MM.1S (cell line): Measurements from ENCODE around the gene GNAI2.

ENCODE experiments used
- EZH2 ChIP-seq: fragments of 300-600 bp; sonication (generic); optimal IDR thresholded peaks from 2 replicates; pipeline ENCODE3; 2017; ENCODE audit warnings: low read depth, mild to moderate bottlenecking, antibody characterized with exemption, low read length, mixed read lengths
- TF ChIP-seq, protein P1 (sequence below): fragments of 300-600 bp; sonication (generic); IDR thresholded peaks from 2 replicates; pipeline ENCODE4 v1.5.1; 2016; ENCODE audit warnings: antibody characterized with exemption, low read length, mixed read lengths

DNA sequence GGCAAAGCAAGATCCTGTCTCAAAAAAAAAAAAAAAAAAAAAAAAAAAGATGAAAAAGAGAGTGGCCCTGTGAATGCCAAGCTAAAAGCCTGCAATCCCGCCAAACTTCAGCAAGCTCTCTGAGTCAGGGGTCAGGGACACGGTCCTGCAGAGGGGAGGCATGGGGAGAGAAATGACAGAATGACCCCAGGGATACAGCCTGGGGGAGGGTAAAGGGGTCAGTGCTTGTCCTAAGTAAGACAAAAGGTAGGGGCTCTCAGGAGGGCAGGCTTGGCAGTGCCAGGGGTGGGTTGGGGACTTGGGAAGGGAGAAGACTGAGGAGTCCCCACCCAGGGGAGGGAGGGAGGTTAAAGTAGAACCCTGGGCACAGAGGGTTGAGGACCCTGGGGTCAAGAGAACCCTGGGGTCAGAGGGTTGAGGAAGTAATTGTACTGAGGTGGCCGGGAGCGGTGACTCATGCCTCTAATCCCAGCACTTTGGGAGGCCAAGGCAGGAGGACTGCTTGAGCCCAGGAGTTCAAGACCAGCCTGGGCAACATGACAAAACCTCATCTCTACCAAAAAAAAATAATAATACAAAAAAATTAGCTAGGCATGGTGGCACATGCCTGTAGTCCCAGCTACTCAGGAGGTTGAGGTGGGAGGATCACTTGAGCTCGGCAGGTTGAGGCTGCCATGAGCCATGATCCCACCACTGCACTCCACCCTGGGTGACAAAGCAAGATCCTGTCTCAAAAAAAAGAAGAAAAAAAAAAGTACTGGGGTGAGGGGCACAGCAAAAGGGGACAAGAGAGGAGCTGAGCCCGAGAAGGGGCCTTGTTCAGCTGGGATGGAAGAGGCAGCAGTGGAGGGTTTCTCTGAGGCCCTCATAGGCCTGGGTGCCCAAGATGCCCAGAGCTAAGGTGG is 27.7 kb downstream of the GNAI2 start:
- TF ChIP-seq, protein P1, sequence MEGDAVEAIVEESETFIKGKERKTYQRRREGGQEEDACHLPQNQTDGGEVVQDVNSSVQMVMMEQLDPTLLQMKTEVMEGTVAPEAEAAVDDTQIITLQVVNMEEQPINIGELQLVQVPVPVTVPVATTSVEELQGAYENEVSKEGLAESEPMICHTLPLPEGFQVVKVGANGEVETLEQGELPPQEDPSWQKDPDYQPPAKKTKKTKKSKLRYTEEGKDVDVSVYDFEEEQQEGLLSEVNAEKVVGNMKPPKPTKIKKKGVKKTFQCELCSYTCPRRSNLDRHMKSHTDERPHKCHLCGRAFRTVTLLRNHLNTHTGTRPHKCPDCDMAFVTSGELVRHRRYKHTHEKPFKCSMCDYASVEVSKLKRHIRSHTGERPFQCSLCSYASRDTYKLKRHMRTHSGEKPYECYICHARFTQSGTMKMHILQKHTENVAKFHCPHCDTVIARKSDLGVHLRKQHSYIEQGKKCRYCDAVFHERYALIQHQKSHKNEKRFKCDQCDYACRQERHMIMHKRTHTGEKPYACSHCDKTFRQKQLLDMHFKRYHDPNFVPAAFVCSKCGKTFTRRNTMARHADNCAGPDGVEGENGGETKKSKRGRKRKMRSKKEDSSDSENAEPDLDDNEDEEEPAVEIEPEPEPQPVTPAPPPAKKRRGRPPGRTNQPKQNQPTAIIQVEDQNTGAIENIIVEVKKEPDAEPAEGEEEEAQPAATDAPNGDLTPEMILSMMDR: no peak
- TF ChIP-seq EZH2: no peak
